Measurements from ENCODE around the gene C4orf50.
"Not testable (repeated sequence)": the region's sequence is repeated elsewhere in the genome, so short reads cannot be mapped to it uniquely, and the experiment has no call there.

The C4orf50 gene

GRCh38 chr4:6009452-6009851 lies 8.8 kb downstream of the C4orf50 start:
- DNase-seq: no peak
- Histone ChIP-seq H3K27me3 (peaks cover 0 to 33% of the 10 kb centered on the region in 2 donors), H3K4me3 (no peak overlapping the region), H3K4me1 (peaks cover 0 to 10% (median 0%) of the 10 kb centered on the region in 4 donors), H3K9me3 (no peaks in the 10 kb centered on the region), H3K27ac (no peak overlapping the region), H3K36me3 (no peaks in the 10 kb centered on the region)
- TF ChIP-seq CTCF (IDR thresholded peaks at IDR 0.05): no peak
- intact Hi-C loops (cut with DNase I; ENCODE audit: low total_unique reads): no loop called here

GRCh38 chr4:6008766-6009385 lies 9.4 kb downstream of the C4orf50 start:
- Histone ChIP-seq H3K4me1 (peaks cover 0 to 10% (median 0%) of the 10 kb centered on the region in 4 donors), H3K27ac (no peak overlapping the region), H3K27me3 (peaks cover 0 to 33% of the 10 kb centered on the region in 2 donors), H3K36me3 (no peaks in the 10 kb centered on the region), H3K9me3 (no peaks in the 10 kb centered on the region), H3K4me3 (no peak overlapping the region)
- no peak for DNase-seq
- intact Hi-C loops (cut with DNase I; ENCODE audit: low total_unique reads): no loop called here
- TF ChIP-seq CTCF (IDR thresholded peaks at IDR 0.05): no peak

- Histone ChIP-seq H3K27me3 (peaks cover 0 to 33% of the 10 kb centered on the region in 2 donors), H3K36me3 (no peaks in the 10 kb centered on the region), H3K4me1 (peaks cover 0 to 10% (median 0%) of the 10 kb centered on the region in 4 donors), H3K4me3 (no peak overlapping the region), H3K27ac (no peak overlapping the region), H3K9me3 (no peaks in the 10 kb centered on the region)
- no peak for TF ChIP-seq CTCF (IDR thresholded peaks at IDR 0.05)
- DNase-seq: no peak
- intact Hi-C loops (cut with DNase I; ENCODE audit: low total_unique reads): no loop called here
Measured at GRCh38 chr4:6008092-6008551, 10.1 kb downstream of the C4orf50 start.

GRCh38 chr4:6005175-6005574 lies 13.1 kb downstream of the C4orf50 start:
- no peak for DNase-seq
- intact Hi-C loops (cut with DNase I; ENCODE audit: low total_unique reads): no loop called here
- Histone ChIP-seq H3K9me3 (no peaks in the 10 kb centered on the region), H3K36me3 (no peaks in the 10 kb centered on the region), H3K27ac (no peak overlapping the region), H3K4me1 (peaks cover 0 to 6% (median 0%) of the 10 kb centered on the region in 4 donors), H3K27me3 (peaks cover 0 to 17% of the 10 kb centered on the region in 2 donors), H3K4me3 (no peak overlapping the region)
- no peak for TF ChIP-seq CTCF (IDR thresholded peaks at IDR 0.05)

GRCh38 chr4:6003485-6003884 lies 14.7 kb downstream of the C4orf50 start:
- H3K9me3 ChIP-seq; H3K36me3 ChIP-seq; intact Hi-C loops (cut with DNase I; ENCODE audit: low total_unique reads); DNase-seq; H3K4me3 ChIP-seq; H3K4me1 ChIP-seq; H3K27ac ChIP-seq: not testable (repeated sequence)
- H3K27me3 ChIP-seq: peaks cover 0 to 19% of the 10 kb centered on the region in 2 donors

- Histone ChIP-seq H3K4me3 (no peak overlapping the region), H3K27ac (no peak overlapping the region), H3K9me3 (no peaks in the 10 kb centered on the region), H3K27me3 (peaks cover 0 to 17% of the 10 kb centered on the region in 2 donors), H3K36me3 (no peaks in the 10 kb centered on the region), H3K4me1 (peaks cover 0 to under 1% (median 0%) of the 10 kb centered on the region in 4 donors)
- no peak for TF ChIP-seq CTCF (IDR thresholded peaks at IDR 0.05)
- DNase-seq: peak in 1 of 2 donors; percentile 35
- intact Hi-C loops (cut with DNase I; ENCODE audit: low total_unique reads): no loop called here
Measured at GRCh38 chr4:6002926-6003325, 15.3 kb downstream of the C4orf50 start.
